OCI-LY1 (cell line): ENCODE results near the gene TRAK1.

Experiments
- H2AFZ ChIP-seq: fragments of 200-600 bp; sonication (generic), shearing (Covaris generic); 2 replicates; pipeline ENCODE4 v1.6.0; 2014; ENCODE audit warnings: antibody characterized with exemption, mild to moderate bottlenecking, low read length
- H3F3A ChIP-seq: fragments of 200-600 bp; sonication (generic), shearing (Covaris generic); 2 replicates; pipeline ENCODE4 v1.6.0; 2014; ENCODE audit warnings: mild to moderate bottlenecking, antibody characterized with exemption, low read length, moderate library complexity; ENCODE audit not compliant: insufficient read depth
- H3K27ac ChIP-seq: fragments of 200-600 bp; sonication (generic); 2 replicates; pipeline ENCODE4 v1.5.1; 2014; ENCODE audit warnings: low read length, mixed run types, mild to moderate bottlenecking, low read depth; ENCODE audit not compliant: poor library complexity, severe bottlenecking
- H3K27me3 ChIP-seq: fragments of 200-600 bp; sonication (generic); 2 replicates; pipeline ENCODE4 v1.6.0; 2014; ENCODE audit warnings: antibody characterized with exemption, mild to moderate bottlenecking, low read length, moderate library complexity; ENCODE audit not compliant: insufficient read depth
- H3K36me3 ChIP-seq: fragments of 200-600 bp; sonication (generic); 2 replicates; pipeline ENCODE4 v1.6.1; 2014; ENCODE audit warnings: mild to moderate bottlenecking, antibody characterized with exemption, low read length, moderate library complexity, mixed read lengths; ENCODE audit not compliant: insufficient read depth
- H3K4me1 ChIP-seq: fragments of 200-600 bp; sonication (generic); 2 replicates; pipeline ENCODE4 v1.5.1; 2014; ENCODE audit warnings: mild to moderate bottlenecking, low read length, moderate library complexity; ENCODE audit not compliant: insufficient read depth, severe bottlenecking
- H3K4me2 ChIP-seq: fragments of 200-600 bp; sonication (generic), shearing (Covaris generic); 2 replicates; pipeline ENCODE4 v1.6.1; 2014; ENCODE audit warnings: low read length
- H3K4me3 ChIP-seq: fragments of 200-600 bp; sonication (generic); 2 replicates; pipeline ENCODE4 v1.5.1; 2014; ENCODE audit warnings: low read length, low read depth, mild to moderate bottlenecking, mixed read lengths; ENCODE audit not compliant: poor library complexity, severe bottlenecking
- H3K79me2 ChIP-seq: fragments of 200-600 bp; shearing (Covaris generic); 2 replicates; pipeline ENCODE4 v1.6.1; 2016; ENCODE audit warnings: mixed run types, low read length, mixed read lengths; ENCODE audit not compliant: insufficient read depth
- H3K9ac ChIP-seq: fragments of 200-600 bp; sonication (generic), shearing (Covaris generic); 2 replicates; pipeline ENCODE4 v1.6.1; 2014; ENCODE audit warnings: mild to moderate bottlenecking, low read length, mixed read lengths
- H3K9me2 ChIP-seq: fragments of 200-600 bp; sonication (generic), shearing (Covaris generic); 2 replicates; pipeline ENCODE4 v1.6.1; 2014; ENCODE audit warnings: low read depth, mild to moderate bottlenecking, low read length, mixed read lengths
- H3K9me3 ChIP-seq: fragments of 200-600 bp; shearing (Covaris generic); 2 replicates; pipeline ENCODE4 v1.6.1; 2014; ENCODE audit warnings: low read length, mixed read lengths
- H4K20me1 ChIP-seq: fragments of 200-600 bp; sonication (generic), shearing (Covaris generic); 2 replicates; pipeline ENCODE4 v1.6.0; 2016; ENCODE audit warnings: mild to moderate bottlenecking, low read length; ENCODE audit not compliant: insufficient read depth
- EZH2 ChIP-seq: fragments of 200-600 bp; sonication (generic), shearing (Covaris generic); IDR thresholded peaks from 2 replicates; pipeline ENCODE4 v1.8.0; 2017; ENCODE audit warnings: borderline replicate concordance, mixed run types, mild to moderate bottlenecking, antibody characterized with exemption, low read length, moderate library complexity, mixed read lengths
- TF ChIP-seq, protein P1 (sequence below): fragments of 200-600 bp; sonication (generic), shearing (Covaris generic); IDR thresholded peaks from 2 replicates; pipeline ENCODE4 v1.5.1; 2017; ENCODE audit warnings: mild to moderate bottlenecking, antibody characterized with exemption, low read length, moderate library complexity, mixed read lengths

Gene TRAK1

DNA sequence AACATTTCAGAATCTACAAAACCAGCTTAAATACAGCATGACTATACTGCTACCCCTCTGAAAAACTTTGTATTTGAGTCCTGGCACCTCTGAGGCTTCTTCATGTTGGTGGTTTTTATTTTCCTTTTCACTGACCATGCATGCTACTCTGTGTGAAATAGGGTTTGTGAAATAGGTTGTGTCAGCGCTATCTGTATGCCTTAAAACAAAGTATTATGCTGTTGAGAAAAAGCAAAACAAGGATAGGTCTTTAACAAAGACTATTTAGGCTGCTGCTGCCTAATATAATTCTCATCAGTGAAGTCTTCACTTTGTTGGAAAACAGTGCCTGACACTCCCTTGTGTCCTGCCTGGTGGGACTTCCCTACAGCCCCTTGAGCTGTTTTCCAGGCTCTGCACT, 28.7 kb upstream of the TRAK1 start:
- Histone ChIP-seq H3K9me2 (no peaks in the 10 kb centered on the region), H3K27ac (peak overlapping the region; percentile 50), H3K36me3 (peaks cover 9% of the 10 kb centered on the region; the same call in 1 of the 2 replicates), H4K20me1 (no peaks in the 10 kb centered on the region), H3K4me3 (no peak overlapping the region), H3F3A (no peaks in the 10 kb centered on the region), H3K9ac (no peak overlapping the region), H3K9me3 (no peaks in the 10 kb centered on the region), H3K27me3 (no peaks in the 10 kb centered on the region), H2AFZ (no peak overlapping the region), H3K79me2 (peaks cover 70% of the 10 kb centered on the region), H3K4me1 (peaks cover 68% of the 10 kb centered on the region), H3K4me2 (no peak overlapping the region)
- TF ChIP-seq, protein P1, sequence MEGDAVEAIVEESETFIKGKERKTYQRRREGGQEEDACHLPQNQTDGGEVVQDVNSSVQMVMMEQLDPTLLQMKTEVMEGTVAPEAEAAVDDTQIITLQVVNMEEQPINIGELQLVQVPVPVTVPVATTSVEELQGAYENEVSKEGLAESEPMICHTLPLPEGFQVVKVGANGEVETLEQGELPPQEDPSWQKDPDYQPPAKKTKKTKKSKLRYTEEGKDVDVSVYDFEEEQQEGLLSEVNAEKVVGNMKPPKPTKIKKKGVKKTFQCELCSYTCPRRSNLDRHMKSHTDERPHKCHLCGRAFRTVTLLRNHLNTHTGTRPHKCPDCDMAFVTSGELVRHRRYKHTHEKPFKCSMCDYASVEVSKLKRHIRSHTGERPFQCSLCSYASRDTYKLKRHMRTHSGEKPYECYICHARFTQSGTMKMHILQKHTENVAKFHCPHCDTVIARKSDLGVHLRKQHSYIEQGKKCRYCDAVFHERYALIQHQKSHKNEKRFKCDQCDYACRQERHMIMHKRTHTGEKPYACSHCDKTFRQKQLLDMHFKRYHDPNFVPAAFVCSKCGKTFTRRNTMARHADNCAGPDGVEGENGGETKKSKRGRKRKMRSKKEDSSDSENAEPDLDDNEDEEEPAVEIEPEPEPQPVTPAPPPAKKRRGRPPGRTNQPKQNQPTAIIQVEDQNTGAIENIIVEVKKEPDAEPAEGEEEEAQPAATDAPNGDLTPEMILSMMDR, result no peak
- no peak for TF ChIP-seq EZH2

DNA sequence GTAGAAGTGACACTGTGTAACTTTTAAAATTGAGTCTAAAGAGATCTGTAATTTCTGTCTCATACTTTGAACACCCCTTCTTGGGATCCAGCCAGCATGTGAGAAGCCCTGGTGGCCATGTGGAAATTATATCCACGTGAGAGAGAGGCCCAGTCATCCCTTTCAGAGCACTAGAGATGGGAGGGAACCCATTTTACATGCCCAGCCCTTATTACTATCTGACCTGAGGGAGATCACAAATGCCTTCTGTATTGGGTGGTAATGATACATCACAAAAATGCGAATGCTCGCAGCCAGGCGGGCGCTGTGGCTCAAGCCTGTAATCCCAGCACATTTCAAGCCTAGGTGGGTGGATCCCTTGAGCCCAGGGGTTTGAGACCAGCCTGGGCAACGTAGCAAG, 27.3 kb upstream of the TRAK1 start:
- H3F3A ChIP-seq, result no peaks in the 10 kb centered on the region
- no peak overlapping the region for H3K4me2 ChIP-seq
- no peak overlapping the region for H3K9ac ChIP-seq
- H3K9me3 ChIP-seq, result no peaks in the 10 kb centered on the region
- no peaks in the 10 kb centered on the region for H4K20me1 ChIP-seq
- H3K9me2 ChIP-seq, result no peaks in the 10 kb centered on the region
- peaks cover 79% of the 10 kb centered on the region for H3K79me2 ChIP-seq
- H3K4me3 ChIP-seq, result no peak overlapping the region
- H3K27me3 ChIP-seq, result no peaks in the 10 kb centered on the region
- H2AFZ ChIP-seq, result no peak overlapping the region
- peaks cover 68% of the 10 kb centered on the region for H3K4me1 ChIP-seq
- H3K36me3 ChIP-seq, result peaks cover 9% of the 10 kb centered on the region; the same call in 1 of the 2 replicates
- TF ChIP-seq EZH2, result no peak
- TF ChIP-seq, protein P1, result no peak
- H3K27ac ChIP-seq, result peak overlapping the region; percentile 11

DNA sequence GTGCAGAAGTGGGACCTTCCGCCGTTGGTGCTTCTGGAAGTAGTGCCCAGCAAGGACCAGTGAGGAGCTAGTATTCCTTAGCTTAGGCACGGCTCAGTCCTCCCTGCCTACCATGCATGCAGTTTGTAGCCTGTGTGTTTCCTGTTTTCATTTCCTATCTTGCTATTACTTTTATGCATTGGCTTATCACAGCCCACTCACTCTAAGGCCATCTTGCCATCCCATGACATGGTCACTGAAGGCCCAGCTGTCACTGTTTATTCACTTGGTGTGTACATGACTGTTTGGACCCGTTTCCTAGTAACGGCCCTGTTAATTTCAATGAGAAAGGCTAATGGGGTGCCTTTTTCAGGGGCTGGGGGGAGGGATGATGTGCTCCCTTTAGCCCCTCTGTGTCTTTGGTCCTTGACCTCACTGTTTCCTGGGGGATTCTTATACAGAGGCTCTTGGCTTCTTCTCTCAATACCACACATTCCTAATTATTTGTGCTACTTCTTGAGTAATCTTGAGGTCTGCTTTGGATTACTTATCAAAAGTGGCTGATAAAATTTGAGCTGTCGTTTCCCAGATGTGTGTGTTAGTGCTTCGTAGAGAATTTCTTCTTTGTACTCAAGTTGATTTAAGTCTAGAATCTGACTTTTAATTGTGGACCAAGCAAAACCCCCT, 24.5 kb upstream of the TRAK1 start:
- H3K27me3 ChIP-seq, result no peaks in the 10 kb centered on the region
- H4K20me1 ChIP-seq, result no peaks in the 10 kb centered on the region
- no peaks in the 10 kb centered on the region for H3F3A ChIP-seq
- H2AFZ ChIP-seq, result no peak overlapping the region
- peak overlapping the region; percentile 45 for H3K27ac ChIP-seq
- peak overlapping the region; percentile 46 for H3K4me2 ChIP-seq
- H3K36me3 ChIP-seq, result peaks cover 5% of the 10 kb centered on the region; the same call in 1 of the 2 replicates
- H3K9me3 ChIP-seq, result no peaks in the 10 kb centered on the region
- H3K4me1 ChIP-seq, result peaks cover 66% of the 10 kb centered on the region
- TF ChIP-seq, protein P1, result no peak
- no peak for TF ChIP-seq EZH2
- no peaks in the 10 kb centered on the region for H3K9me2 ChIP-seq
- H3K9ac ChIP-seq, result no peak overlapping the region; the same call in 1 of the 2 replicates
- no peak overlapping the region for H3K4me3 ChIP-seq
- H3K79me2 ChIP-seq, result peaks cover 83% of the 10 kb centered on the region
